H7 (cell line): ENCODE measurements around the gene KLK7. TPM values are rescaled to one million over a fixed set of nuclear protein-coding genes. Genes with fewer than 3 reads are reported as not detected.

ENCODE experiments used
- DNase-seq: peaks from one replicate; pipeline ENCODE4 v3.0.0; 2012
- H3K27me3 ChIP-seq: 2 replicates; pipeline ENCODE4 v1.6.0; 2011; ENCODE audit warnings: mild to moderate bottlenecking, low read length; ENCODE audit not compliant: control insufficient read depth, insufficient read depth
- H3K36me3 ChIP-seq: replicated peaks from 2 replicates; pipeline ENCODE4 v1.5.1; 2011; ENCODE audit warnings: low read length; ENCODE audit not compliant: control insufficient read depth, insufficient read depth
- H3K4me3 ChIP-seq: 2 replicates; pipeline ENCODE4 v1.5.1; 2011; ENCODE audit warnings: low read depth, mild to moderate bottlenecking, control low read depth, low read length, moderate library complexity; ENCODE audit not compliant: insufficient read depth
- total RNA-seq: library from RNA; depleted of rRNA; stranded (reverse); fragments of >200 nt; shearing (Covaris generic); gene quantifications from 2 replicates; pipeline ENCODE4 v1.2.3, GENCODE V29; 2014

The KLK7 gene
- total RNA-seq, 1 experiment from 2014 or later: 0.24 TPM

- DNase-seq: no peak
- no peaks in the 10 kb centered on the region; the same call in 1 of the 2 replicates for H3K27me3 ChIP-seq
- no peak overlapping the region for H3K4me3 ChIP-seq
- no peaks in the 10 kb centered on the region for H3K36me3 ChIP-seq
Measured at GRCh38 chr19:50957587-50957986, 26.1 kb downstream of the KLK7 start.

- no peak within 1 kb of the TSS for H3K4me3 ChIP-seq
- H3K36me3 ChIP-seq: no peaks in the 10 kb centered on the region
- H3K27me3 ChIP-seq: no peaks in the 10 kb centered on the region; the same call in 1 of the 2 replicates
- peak; percentile 75 for DNase-seq
Measured at GRCh38 chr19:50952910-50953309, 30.8 kb downstream of the KLK7 start, which contains the start of gene KLK5. TSS of gene KLK5 (minus strand) at chr19:50953038. CDS start at chr19:50952657, 381 bp downstream.

GRCh38 chr19:50949861-50950260 is 33.9 kb downstream of the KLK7 start:
- H3K36me3 ChIP-seq: no peaks in the 10 kb centered on the region
- peak; percentile 64 for DNase-seq
- no peaks in the 10 kb centered on the region; the same call in 1 of the 2 replicates for H3K27me3 ChIP-seq
- H3K4me3 ChIP-seq: no peak overlapping the region; the same call in 1 of the 2 replicates

GRCh38 chr19:50947123-50947522 is 36.6 kb downstream of the KLK7 start:
- DNase-seq: no peak
- Histone ChIP-seq H3K27me3 (no peaks in the 10 kb centered on the region; the same call in 1 of the 2 replicates), H3K4me3 (no peak overlapping the region), H3K36me3 (no peaks in the 10 kb centered on the region)

- no peak for DNase-seq
- no peak overlapping the region for H3K4me3 ChIP-seq
- H3K36me3 ChIP-seq: no peaks in the 10 kb centered on the region
- no peaks in the 10 kb centered on the region; the same call in 1 of the 2 replicates for H3K27me3 ChIP-seq
Measured at GRCh38 chr19:50944795-50945194, 38.9 kb downstream of the KLK7 start.

- Histone ChIP-seq H3K27me3 (no peaks in the 10 kb centered on the region), H3K4me3 (no peak overlapping the region), H3K36me3 (no peaks in the 10 kb centered on the region)
- DNase-seq: no peak
Measured at GRCh38 chr19:50943074-50943828, 40.5 kb downstream of the KLK7 start.

- Histone ChIP-seq H3K27me3 (no peaks in the 10 kb centered on the region; the same call in 1 of the 2 replicates), H3K36me3 (no peaks in the 10 kb centered on the region)
Measured at GRCh38 chr19:50939596-50939995, 44.1 kb downstream of the KLK7 start.

GRCh38 chr19:50933640-50934039 is 50.1 kb downstream of the KLK7 start:
- Histone ChIP-seq H3K27me3 (no peaks in the 10 kb centered on the region; the same call in 1 of the 2 replicates), H3K36me3 (no peaks in the 10 kb centered on the region), H3K4me3 (no peak overlapping the region)
- DNase-seq: no peak

More at GRCh38 chr19:50939596-50939995, 44.1 kb downstream of the KLK7 start:
- no peak for DNase-seq
- H3K4me3 ChIP-seq: no peak overlapping the region

- Histone ChIP-seq H3K36me3 (no peaks in the 10 kb centered on the region), H3K27me3 (no peaks in the 10 kb centered on the region; the same call in 1 of the 2 replicates), H3K4me3 (no peak overlapping the region)
- DNase-seq: no peak
Measured at GRCh38 chr19:50932690-50933083, 51.0 kb downstream of the KLK7 start.

- Histone ChIP-seq H3K27me3 (no peaks in the 10 kb centered on the region; the same call in 1 of the 2 replicates), H3K4me3 (no peak overlapping the region), H3K36me3 (no peaks in the 10 kb centered on the region)
- no peak for DNase-seq
Measured at GRCh38 chr19:50932018-50932689, 51.6 kb downstream of the KLK7 start.

GRCh38 chr19:50931023-50931422 is 52.7 kb downstream of the KLK7 start:
- DNase-seq: no peak
- Histone ChIP-seq H3K4me3 (no peak overlapping the region), H3K27me3 (no peaks in the 10 kb centered on the region; the same call in 1 of the 2 replicates), H3K36me3 (no peaks in the 10 kb centered on the region)

GRCh38 chr19:50928831-50929230 is 54.9 kb downstream of the KLK7 start:
- Histone ChIP-seq H3K27me3 (no peaks in the 10 kb centered on the region; the same call in 1 of the 2 replicates), H3K36me3 (no peaks in the 10 kb centered on the region), H3K4me3 (no peak overlapping the region)
- DNase-seq: no peak
